HG03575 (cell line): Measurements from ENCODE around the gene RPL28.

ENCODE experiments used
- ATAC-seq: cut with Tn5 transposase; IDR thresholded peaks from one replicate; pipeline ENCODE4 v1.9.1; 2021; ENCODE audit not compliant: unreplicated experiment, insufficient number of reproducible peaks, low FRiP score; ENCODE audit errors: extremely low read depth

RPL28 gene

DNA sequence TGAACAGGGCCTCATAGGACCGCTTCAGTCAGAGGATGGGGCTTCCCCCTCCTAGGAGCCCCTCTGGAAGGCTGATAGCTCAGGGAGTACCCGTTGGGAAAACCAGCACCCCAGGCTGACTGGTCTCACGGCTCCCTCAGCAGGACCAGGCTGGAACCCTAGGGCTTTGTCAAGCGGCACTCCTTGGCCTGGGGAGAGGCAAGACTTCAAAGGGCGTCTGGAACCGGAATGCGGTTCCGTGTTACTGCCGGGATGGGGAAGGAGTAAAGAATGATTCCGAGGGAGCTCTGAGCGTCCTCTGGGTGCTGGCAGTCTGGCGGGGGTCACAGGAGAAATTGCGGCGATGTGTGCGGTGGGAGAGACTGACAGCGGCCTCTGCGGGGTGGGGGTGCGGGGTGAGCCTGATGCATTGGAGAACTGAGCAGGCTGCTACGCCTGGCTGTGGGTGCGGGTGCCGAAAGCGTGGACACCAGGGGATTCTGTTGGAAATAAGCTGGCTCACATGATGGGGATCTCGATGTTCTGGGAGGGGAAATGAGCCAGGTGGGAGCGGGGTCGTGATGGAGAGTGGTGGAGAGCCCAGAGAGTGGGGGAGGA lies 33.1 kb upstream of the RPL28 start:
- no peak for ATAC-seq

DNA sequence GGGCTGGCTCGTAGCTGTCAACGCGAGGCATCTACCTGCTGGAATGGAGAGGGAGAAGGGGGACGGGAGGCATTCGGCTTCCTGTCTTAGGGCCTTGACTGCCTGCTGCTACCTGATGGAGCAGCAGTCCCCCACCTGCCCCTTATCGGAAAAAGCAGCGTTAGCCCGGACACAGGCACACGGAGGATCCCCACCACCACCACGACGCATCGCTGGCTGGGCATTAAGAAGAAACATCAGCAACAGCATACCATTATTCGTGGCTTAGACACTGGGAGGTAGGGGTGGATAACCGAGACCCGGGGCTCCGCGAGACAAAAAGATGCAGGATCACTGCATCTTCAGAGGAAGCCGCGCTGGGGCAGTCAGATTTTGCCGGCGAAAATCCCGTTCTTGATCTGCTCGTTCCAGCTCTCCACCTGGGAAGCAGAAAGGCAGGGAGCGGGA lies 32.4 kb upstream of the RPL28 start:
- no peak for ATAC-seq

DNA sequence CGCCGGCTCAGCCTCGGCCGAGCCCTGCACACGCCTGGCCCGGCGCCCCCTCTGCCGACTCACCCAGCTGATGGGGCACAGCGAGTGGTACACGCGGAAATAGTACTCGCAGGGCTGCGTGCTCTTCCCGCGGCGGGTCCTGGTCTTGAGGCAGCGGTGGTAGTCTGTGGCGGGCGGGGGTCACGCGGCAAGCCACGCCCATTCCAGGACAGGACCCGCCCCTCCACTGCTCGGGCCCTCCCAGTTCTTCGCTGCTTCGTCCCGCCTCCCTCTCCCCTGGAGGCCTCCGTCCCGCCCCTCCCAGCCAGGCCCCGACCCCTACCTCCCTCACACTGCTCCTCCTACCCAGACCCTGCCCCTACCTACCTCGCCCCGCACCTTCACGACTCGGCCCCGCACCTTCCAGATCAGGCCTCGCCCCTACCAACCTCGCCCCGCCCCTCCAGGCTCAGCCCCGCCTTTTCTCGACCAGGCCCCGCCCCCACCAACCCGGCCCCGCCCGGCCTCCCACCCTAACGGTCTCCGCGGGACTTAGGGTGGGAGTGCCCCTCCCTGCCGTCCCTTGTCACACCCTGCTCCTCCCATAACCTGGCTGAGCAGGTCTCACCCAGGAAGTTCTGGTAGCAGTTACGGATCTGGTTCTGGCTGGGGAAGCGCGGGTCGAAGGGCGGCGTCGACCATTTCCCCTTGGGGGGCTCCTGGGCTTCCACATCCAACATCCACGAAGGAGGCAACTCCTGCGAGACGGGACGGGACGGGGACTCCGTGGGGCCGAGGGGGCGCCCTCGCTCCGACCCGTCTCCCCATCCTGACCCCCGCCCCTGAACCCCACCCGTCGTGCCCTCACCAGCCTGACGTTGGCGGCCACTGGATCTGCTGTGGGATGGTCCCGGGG lies 31.7 kb upstream of the RPL28 start:
- no peak for ATAC-seq

DNA sequence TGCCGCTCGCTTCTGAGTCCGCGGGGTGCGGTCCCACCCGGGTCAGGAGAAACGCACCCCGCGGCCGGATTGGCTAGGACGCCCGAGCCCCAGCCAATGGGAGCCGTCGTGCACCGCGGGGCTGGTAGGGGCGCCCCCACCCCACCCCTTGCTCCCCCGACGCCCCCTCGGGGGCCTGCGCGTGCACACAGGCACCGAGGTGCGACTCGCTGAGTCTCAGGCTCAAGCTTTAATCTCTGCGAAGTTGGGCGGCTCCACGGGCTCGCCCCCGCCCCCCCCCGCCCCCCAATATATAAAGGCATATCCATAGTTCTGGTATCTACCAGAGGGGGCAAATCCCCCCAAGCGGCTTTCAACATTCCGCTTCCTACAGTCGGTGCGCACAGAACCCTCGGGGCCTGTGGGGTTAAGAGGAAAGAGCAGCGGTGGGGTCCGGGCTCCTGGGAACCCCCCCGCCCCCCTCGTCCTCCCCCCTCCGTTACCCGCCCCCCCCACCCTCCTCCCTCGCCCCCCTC lies 31.0 kb upstream of the RPL28 start, which contains the start of gene COX6B2:
Gene COX6B2 (minus strand): TSS at position 22 of the 515 bp plus-strand sequence. CDS start 198 bp downstream, outside the sequence.
- no peak for ATAC-seq

DNA sequence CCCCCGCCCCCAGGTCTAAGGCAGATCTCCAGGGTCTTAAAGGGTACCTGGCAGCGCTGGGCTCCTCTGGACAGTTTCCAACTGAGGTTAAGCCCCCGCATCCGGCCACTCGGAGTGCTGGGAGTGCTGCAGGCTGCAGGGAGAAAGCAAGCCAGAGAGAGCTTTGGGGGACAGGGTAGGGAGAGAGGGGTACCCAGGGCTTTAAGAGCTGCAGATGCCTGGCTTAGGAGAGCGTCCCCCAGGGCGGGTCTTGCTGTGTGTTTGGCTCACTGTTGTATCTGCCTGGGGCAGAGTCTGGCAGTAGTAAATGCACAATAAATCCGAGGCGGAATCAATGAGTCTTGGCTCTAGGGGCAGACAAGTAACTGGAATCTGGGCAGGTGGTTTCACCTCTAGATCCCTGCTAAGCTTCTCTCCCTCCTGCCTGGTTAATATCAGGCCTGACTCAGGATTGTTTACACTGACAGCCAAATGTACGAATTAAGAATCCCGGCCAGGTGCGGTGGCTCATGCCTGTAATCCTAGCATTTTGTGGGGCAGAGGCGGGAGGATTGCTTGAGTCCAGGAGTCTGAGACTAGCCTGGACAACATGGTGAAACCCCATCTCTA lies 30.4 kb upstream of the RPL28 start:
- no peak for ATAC-seq

DNA sequence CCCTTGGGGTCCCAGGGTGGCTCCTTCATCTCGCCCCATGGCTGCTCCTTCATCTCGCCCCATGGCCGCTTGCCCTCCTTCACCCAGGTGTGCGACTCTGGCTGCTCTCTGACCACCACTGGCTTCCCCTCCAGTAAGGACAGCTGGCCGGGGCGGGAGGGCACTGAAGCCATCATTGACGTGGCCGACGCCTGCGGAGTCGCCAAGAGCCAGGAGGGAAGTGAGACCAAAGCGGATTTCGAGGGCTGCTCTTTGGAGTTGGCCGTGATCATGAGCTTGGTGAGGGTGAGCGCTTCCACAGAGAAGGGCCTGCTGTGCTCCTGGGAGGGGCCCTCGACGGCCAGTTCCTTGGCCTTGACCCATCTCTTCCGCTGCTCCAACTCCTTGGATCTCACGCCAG lies 27.2 kb upstream of the RPL28 start:
- ATAC-seq: no peak

DNA sequence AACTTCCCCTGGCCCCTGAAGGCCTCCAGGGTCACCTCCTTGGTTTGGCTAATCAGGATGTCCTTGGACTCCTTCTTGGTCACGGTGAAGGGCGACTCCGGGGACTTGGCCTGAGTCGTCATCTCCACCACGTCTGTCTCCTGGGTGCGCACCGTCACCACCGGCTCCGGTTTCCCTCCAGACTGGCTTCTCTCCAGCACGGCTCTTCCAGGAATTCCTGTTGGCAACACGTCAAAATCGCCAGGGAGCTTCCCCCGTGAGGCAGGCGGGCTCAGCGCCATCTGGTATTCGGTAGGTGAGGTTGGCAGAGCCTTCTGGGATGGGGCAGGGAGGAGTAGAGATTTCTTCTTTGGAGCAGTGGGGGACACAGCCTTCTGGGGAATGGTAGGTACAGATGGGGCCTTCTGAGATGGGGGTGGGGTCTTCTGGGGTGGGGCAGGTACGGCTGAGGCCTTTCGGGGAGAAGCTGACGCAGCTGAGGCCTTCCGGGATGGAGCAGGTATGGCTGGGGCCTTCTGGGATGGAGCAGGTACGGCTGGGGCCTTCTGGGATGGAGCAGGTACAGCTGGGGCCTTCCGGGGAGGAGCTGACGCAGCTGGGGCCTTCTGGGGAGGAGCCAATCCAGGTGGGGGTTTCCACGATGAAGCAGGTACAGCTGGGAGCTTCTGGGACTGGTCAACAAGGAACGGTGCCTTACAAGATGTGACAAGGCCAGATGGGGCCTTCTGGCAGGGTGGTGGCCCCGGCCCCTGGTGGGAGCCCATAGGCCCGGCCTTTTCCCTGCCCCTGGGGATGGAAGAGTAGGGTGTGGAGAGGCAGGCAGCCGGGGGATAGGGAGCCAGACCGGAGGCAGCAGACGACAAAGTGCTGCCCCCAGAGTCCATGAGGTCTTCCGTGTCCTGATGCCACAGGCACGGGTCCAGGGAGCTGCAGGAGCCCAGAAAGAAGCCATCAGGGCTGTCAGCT lies 26.5 kb upstream of the RPL28 start:
- ATAC-seq: no peak

DNA sequence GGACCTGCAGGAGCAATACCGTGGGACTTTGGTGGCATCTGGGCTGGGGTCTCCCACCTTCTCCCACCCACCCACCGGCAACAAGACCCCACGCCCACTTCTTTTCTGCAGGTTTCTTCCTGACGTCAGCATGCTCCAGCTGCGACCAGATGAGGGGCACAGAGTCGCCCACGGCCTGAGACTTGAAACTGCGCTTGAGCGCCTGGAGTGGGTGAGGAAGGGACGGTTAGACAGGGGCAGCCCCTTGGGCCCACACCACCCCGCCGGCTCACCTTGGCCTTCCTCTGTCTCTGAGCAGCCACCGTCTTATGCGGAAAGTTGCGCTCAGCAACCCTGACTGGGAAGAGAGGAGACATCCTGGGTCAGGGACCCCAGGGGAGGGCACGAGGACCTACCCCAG lies 24.8 kb upstream of the RPL28 start:
- ATAC-seq: no peak

DNA sequence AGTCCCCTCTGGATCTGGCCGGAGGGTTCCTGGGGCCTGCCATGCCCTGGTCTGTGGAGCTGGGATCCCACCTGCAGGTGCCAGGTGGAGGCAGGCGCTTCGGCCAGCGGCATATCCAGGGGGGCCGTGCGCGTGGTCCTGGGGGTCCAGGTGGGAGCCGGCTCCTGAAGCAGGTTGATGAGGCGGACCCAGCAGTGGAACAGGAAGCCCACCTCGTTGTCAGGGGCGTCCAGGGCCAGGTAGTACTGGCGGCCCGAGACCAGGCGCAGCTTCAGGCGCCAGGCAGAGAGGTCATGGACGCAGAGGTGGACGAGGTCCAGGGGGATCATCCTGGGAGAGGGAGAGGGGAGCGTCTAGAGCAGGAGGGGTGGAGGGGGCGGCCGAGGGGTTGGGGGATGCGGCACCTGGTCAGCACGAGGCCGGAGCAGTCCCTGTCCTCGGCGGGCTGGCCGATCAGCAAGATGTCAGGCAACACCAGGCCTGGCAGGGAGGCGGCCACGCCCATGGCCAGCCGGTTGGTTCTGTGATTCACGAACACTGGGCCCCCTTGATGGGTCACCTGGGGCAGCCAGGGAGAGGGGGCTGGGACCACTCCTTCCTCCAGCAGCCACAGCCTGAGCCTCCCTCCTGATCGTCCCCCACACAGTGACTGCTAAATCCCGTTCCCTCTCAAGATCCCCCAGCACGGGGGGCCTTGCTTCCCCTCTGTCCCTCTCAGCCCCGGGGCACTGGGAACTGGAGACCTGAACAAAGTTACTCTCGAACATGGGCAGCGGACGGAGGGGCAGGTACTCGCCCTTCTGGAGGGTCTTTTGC lies 23.4 kb upstream of the RPL28 start:
- no peak for ATAC-seq

DNA sequence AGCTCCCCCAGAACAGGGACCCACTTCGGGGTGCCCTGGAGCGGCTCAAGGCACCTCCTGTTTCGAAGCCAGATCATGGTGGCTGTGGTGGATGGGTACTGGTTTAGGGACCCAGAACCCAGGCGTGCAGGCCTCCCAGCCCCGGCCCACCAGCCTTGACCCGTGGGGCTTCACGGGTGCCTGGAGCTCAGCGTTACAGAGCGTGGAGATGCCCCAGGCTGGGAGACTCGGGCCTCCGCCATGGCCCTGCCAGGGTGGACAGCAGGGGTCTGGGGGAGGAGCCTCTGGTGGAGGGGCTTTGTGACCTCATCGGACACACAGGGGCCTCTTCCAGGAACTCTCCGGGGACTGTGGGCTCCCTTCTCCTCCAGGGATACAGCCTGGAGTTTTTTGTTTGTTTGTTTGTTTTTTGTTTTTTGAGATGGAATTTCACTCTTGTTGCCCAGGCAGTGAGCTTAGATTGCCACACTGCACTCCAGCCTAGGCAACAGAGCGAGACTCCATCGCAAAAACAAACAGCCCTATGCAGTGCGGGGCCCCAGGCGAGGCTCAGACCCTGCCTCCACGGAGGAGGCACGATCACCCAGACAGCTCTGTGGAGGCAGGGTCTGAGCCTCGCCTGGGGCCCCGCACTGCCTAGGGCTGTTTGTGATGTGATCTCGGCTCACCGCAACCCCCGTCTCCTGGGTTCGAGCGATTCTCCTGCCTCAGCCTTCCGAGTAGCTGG lies 22.6 kb upstream of the RPL28 start, which contains the start of gene GARIN5B:
Gene GARIN5B (minus strand): TSS at position 271 of the 727 bp plus-strand sequence. CDS start 194 bp downstream, at position 77.
- no peak for ATAC-seq

DNA sequence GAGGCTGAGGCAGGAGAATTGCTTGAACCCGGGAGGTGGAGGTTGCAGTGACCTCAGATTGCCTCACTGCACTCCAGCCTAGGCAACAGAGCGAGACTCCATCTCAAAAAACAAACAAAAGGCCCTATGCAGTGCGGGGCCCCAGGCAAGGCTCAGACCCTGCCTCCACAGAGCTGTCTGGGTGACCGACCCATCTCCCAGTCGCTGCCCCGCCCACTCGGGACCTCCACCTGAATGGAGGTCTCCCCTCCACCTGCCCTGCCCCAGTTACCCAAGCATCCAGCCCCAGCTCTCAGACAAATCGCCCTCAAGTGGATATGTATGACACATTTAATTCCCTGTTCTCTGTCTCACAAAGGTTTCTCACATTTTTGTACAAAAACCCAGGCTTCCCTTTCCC lies 20.5 kb upstream of the RPL28 start:
- no peak for ATAC-seq

DNA sequence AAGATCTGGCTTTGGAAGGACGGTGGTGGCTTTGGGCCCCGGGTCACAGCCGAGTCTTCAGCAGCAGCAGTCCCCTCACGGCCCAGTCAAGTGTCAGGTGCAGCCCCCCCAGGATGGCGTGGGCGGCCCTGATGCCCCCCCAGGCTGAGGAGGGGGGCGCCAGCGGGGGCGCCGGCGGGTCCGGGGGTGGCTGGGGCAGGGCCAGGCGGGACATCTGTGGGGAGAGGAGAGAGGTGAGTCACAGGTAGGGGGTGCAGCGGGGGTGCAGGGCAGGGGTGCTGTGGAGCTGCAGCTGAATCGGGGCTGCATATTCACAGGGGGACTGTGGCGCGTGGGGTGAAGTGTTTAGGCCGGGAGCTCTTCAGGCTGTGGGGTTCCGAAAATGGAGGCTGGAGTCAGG lies 19.8 kb upstream of the RPL28 start:
- ATAC-seq: no peak

DNA sequence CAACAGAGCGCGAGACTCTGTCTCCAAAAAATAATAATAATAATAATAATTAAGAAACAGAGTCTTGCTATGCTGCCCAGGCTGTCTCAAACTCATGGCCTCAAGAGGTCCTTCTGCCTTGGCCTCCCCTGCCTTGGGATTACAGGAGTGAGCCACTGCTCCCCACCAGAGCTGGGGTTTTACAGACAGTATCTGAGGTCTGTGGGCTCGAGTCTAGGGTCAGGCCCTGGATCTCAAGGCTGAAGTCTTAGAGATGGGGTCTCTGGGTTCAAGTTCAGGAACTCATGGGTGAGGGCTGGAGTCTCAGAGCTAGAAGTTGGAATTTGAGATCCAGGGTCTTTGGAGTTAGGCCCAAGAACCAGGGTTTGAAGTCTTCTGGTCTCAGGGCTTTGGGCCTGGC lies 18.9 kb upstream of the RPL28 start:
- no peak for ATAC-seq

DNA sequence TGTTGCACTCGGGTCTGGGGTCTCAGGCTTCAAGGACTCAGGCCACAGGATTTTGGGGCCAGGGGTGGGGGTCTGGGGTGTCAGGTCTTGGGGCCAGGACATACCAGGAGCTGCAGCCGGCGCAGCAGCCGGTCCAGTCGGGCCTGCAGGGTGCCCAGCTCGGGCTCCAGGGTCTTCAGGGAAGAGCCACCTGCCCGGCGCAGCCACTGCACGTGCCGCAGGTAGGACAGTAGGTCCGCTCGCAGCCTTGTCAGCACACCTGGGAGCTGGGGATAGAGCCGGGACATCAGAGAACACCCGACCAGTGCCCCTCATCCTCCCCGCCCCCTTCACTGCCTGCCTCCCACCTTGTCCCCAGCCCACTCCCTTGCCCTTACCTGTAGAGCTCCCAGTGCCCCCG lies 17.6 kb upstream of the RPL28 start:
- no peak for ATAC-seq

DNA sequence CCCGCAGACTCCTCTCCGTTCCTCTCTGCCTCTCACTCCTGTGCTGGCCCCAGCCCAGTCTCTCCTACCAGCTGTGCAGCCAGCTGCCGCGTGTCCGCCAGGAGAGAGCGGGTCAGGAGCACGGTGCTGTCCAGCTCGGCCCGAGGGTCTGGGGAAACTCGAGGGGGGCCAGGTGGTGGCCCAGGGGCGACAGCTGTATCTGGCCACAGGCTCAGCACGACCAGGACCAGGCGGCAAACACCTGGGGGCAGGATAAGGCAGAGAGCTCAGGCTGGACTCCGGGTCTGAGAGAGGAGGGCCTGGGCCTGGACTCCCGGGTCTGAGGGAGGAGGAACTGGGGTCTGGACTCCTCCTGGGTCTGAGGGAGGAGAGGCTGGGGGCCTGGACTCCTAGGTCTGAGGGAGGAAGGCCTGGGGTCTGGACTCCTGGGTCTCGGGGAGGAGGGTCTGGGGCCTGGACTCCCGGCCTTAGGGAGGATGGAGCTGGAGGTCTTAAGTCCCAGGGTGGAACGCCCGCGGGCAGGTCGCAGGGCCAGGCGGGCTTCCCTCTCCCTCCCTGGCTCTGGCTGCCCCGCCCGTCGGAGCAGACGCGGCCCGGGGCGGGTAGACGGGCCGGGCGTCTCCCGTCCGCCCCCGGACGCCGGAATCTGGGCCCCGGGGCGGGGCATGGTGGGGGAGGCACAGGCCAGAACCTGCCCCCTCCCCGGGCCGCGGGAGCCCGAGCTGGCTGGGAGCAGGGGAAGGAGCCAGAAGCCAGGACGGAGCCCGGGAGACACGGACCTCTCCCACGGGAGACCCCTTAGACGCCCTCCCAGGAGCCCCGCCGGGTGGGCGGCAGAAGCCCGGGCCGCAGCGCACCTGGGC lies 16.8 kb upstream of the RPL28 start:
- ATAC-seq: no peak

DNA sequence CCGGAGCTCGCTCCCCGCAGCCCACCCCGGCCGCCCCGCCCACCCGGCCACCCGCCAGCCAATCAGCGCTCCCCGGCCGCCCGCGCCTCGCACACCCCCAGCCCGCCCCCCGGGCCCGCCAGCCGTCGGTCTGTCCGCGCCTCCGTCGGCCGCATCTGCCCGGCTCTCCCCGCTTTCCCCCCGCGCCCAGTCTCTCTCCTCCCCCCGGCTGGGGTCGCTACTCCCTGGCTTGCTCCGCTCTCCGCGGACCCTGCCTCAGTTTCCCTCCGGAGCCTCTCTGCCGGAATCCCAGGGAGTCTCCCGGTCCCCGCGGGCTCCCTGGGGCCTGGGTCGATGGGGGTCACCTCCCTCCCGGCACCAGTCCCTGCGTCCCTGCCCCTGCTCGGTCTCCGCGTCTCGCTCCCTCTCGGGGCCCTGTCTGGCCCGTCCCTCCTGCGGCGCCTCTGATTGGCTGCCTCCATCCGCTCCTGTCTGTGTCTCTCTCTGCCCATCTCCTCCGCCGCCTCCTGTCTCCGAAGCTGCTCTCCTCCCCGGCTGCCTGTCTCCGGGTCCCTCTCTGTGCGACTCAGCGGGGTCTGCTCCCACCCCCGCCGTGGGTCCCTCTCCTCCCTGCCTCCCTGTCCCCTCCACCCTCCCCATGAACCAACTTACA lies 16.0 kb upstream of the RPL28 start:
- ATAC-seq: no peak
